Suppressor macrophage (primary cell): ENCODE results near the gene EPHB4.

Experiments
- DNase-seq, 4 experiments: peaks; one replicate each; pipeline ENCODE4 v3.0.0-alpha.2; 2020 to 2022

The EPHB4 gene

DNA sequence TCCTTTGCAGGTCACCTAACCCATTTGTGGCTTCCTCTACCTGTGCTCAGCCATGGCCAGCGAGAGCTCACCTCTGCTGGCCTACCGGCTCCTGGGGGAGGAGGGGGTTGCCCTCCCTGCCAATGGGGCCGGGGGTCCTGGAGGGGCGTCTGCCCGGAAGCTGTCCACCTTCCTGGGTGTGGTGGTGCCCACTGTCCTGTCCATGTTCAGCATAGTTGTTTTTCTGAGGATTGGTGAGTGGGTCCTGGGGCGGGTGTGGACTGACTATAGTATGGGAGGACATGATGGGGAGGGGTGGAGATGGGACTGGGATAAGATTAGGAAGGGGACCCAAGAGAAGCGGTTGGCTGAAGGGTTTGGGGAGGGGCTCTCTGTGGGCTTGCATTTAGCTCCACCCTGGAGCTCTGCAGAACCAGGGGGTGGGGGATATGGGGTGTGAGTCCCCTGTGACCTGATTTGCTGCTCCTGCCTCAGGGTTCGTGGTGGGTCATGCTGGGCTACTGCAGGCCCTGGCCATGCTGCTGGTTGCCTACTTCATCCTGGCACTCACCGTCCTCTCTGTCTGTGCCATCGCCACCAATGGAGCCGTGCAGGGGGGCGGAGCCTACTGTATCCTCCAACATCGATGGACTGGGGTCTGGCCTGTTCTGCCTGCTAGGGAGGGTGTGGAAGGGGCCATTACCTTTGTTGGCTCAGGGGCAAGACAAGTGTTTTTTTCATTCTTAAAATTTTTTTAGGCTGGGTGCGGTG, 27.0 kb upstream of the EPHB4 start:
- DNase-seq, result no peak

DNA sequence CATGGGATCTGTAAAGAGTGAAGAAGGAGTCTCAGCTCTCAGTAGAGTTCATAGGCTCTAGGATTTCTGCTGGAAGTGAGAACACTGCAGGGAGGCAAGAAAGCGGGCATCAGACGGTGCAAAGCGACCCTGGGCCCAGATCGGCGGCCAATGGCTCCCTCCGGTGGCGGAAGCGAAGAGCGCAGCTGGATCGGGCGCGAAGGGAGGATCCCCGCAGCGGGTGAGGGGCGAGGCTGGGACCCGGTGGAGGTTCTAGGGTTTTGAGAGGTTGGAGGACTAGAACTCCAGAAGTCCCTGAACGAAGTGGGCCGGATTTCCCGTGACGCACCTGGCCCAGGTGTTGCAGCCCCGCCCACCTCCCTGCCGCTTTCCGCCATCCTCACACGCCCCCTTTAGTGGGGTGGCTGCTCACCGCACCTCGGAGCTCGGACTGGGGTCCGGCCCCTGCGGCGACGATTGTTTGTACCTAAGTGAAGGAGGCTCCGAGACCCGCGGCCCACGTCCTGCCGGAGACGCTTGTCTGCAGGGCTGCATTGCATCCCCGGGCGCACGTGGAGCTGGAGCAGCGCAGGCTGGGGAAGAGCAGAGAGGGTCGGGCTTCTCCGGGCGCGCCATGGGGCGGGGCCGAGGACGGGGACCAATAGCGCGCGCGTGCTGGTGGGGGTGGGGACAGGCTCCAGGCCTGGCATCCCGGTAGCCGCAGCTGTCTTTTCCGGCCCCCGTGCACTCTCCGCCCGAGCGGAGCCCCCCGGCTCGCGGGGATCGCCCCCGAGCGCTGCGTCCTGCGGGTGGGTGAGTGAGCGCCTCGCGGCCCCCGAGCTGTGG, 24.9 kb upstream of the EPHB4 start, which contains the start of gene SLC12A9:
Gene SLC12A9 (plus strand): TSS at position 666 of the 825 bp plus-strand sequence. CDS start 1,485 bp downstream, outside the sequence.
- DNase-seq, result peak; percentile 93 to 98 (median 96)

DNA sequence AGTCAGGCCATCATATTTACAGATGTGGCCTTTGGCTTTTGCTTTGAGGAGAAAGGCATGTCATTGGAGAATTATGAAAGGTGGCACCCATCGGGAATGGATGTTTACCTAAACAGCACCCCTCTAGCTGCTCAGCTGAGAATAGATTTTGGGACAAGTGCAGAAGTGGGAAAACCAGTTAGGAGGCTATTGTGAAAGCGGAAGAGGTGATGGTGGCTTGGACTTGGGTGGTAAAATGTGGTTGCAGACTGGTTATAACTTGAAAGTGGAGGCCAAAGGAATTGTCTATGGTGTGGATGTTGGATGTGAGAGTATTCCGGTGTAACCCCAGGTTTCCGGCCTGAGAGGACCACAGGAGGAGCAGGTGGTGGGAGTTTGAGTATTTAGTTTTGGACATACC, 20.0 kb upstream of the EPHB4 start:
- DNase-seq, result no peak

DNA sequence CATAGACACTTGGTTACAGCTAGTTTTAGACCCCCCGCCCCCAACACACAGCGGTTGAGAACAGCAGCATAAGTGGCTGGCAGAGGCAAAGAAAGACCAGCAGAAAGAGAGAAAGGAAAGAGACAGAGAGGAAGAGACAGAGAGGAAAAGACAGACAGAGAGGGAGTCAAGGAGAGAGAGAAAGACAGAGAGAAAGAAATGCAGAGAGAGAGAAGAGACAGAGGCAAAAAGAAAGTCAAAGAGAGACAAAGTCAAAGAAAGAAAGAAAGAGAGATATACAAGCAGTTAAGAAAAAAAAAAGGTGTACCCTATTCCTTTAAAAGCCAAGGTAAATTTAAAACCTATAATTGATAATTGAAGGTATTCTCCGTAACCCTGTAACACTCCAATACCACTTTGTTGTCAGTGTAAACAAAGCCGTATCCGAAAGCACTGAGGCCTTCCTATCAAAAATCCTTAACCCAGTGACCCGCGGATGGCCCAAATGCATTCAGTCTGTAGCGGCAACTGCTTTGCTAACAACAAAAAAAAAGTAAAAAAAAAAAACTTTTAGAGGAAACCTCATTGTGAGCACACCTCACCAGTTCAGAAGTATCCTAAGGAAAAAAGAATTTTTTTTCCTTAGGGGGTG, 13.3 kb upstream of the EPHB4 start:
- no peak for DNase-seq

DNA sequence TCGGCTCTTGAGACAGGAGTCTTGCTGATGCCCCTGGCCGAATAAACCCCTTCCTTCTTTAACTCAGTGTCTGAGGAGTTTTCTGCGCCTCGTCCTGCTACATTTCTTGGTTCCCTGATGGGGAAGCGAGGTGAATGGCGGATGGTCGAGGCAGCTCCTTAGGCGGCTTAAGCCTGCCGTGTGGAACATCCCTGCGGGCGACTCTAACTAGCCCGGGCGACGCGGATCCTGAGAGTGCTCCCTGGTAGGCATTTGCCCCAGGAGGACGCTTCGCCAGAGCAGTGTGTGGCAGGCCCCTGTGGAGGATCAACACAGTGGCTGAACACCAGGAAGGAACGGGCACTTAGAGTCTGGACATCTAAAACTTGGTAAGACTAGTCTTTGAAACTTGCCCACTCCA, 12.0 kb upstream of the EPHB4 start:
- DNase-seq, result no peak

DNA sequence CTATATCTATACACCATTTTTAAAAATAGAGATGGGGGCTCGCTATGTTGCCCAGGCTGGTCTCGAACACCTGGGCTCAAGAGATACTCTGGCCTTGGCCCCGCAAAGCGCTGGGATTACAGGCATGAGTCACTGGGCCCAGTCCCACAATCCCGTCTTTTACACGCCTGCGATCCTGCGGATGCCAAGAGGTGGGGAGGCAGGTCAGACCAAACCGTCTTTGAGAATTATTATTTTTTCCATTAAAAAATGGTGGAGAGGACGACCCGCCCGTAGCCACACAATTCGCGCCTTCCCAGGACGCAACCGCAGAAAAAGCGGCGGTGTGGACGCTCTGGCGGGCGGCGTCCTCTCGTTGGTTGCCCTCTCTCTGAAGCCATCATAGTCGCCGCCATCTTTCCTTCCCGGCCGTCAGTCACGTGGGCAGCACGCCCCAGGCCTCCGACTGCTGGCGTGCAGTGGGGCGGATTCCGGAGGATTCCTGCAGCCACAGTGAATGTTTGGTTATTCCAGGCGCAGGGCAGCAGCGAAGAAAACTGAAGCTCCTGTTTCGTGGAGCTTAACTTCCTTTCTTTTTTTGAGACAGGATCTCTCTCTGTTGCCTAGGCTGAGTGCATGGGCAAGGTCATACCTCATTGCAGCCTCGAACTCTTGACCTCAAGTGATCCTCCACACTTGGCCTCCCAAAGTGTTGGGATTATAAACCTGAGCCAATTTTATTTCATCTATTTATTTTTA, 9.9 kb upstream of the EPHB4 start:
- peak; percentile 90 to 95 (median 92) for DNase-seq

DNA sequence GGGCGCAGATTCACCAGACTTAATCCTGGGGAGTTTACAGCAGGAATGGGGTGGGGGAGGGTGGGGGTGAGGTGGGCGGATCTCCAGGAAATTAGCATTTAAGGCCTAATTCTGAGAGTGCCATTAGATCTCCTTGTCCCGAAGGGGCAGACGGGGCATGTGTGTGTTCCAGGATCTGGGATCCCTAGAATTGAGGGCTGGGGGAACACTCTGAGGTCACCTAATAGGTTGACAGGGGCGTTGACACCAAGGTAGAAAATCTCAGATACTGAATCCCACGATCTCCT, 9.4 kb upstream of the EPHB4 start:
- DNase-seq, result no peak

DNA sequence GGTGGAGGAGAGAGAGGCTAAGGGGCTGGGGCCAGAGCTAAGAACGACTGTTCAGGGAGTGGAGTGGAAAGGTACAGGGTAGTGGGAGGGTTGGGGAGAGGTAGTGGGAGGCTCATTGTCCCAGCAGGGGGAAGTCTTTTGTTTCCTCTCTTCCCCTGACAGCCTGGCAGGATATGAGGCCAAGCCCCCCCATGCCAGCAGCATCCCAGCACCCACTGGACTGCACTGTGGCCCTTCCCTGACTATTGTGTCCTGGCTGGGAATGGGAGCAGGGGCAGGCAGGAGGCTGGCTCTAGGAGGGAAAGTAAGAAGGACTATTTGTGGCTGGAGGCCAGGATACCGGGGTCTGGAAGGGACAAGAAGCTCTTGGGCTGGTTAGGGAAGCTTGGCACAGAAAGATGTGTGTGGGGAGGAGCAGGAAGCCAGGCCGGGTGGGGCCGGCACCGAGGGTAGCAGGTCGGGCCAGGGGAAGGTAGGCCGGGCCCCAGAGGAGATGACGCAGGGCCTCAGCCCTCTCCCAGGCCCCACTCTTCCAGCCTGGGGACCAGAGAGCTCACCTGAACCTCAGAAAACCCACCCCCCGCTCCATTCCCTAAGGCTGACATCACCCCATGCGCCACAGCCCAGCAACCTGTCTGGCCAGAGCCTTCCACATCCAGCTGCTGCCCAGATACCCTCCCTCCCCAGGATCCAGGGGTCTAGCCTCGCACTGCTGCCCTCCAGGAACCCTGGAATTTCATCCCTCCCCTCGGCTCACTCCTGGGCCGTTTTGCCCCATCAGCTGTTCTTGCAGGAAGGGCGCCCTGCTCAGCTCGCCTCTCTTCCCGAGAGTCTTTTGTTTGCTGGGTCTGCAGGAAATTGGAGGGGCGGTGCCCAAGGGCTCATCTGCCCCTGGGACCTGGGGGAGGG, 8.8 kb upstream of the EPHB4 start:
- DNase-seq, result no peak

DNA sequence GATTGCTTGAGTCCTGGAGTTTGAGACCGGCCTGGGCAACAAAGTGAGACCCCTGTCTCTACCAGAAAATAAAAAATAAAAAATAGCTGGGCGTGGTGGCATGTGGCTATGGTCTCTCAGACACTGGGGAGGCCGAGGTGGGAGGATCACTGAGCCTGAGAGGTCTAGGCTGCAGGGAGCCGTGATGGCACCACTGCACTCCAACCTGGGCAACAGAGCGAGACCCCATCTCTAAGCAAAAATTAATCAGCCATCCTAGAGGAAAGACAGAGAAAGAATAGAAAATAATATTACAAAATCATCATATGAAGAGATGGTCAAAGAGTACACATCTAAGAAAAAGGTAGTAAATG, 4.9 kb upstream of the EPHB4 start:
- DNase-seq, result no peak

DNA sequence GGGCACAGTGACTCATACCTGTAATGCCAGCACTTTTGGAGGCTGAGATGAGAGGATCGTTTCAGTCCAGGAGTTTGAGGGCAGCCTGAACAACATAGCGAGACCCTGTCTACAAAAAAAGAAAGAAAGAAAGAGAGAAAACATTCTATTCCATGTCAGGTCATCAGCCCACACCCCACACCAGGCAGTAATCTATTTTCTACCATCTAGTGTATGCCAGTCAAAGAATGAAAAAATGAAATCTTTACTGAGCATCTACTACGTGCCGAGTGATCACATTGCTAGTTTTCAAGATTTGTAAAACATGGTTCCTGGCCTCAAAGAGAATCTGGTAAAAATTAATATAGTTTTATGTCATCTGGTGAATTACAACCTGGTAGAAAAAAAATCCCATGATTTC, 3.1 kb upstream of the EPHB4 start:
- DNase-seq, result no peak

DNA sequence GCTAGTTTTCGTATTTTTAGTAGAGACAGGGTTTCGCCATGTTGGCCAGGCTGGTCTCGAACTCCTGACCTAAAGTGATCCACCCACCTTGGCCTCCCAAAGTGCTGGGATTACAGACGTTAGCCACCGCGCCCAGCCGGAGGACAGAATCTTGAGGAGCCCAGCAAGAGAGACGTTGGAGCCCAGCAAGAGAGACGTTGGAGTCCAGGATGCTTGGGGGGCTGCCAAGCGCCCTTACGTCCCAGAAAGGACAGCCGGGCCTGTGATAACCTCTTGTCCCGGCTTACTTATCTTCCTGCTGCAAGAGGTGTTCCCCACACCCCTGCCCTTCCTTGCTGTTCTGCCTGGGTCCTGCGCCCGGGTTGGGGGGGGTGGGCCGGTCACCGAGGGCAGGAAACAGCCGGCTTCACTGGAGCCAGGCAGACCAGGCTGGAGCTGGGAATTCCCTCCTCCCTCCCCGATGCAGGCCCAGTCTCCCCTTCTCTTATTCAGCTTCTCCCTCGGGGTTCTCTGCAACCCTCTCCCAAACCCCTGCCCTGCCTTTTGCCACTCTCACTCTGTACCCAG, 1.9 kb upstream of the EPHB4 start:
- DNase-seq, result no peak

DNA sequence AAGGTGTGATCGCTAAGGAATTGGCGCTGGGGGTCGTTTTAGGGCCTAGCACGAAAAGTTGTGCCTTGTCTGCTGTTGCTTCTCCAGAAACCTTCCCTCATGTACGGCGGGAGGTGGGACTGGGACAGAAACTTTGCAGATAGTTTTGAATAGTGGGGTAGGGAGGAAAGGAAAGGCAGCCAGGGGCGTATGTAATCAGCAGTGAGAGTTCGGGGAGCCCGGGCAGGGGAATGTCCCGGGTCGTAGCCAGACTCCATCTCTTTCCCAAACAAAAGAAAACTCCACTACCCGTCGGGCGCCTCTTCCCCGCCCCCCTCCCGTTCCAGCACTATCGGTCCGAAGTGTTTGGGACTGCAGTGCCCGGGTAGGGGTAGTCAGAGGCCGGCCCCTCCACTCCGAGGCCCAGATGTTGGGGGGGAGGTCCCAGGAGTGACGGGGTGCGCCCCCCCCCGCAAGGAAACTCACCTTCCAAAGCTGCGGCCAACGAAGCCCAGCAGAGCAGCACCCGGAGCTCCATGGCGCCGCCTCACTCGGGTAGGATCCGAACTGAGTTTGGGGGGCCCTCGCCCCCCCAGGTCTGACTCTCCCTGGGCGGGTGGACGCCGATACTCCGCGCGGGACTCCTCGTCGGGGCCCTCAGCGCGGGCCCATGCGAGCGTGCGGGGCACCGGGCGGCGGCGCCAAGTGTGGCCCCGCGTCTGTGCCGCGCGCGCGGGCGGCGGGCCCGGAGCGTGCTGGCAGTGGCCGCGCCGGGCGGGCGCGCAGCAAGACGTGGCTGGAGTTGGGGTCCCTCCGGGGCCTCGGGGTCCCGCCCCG, 601 bp downstream of the EPHB4 start:
- peak in 1 of 4 experiments; percentile 40 for DNase-seq

DNA sequence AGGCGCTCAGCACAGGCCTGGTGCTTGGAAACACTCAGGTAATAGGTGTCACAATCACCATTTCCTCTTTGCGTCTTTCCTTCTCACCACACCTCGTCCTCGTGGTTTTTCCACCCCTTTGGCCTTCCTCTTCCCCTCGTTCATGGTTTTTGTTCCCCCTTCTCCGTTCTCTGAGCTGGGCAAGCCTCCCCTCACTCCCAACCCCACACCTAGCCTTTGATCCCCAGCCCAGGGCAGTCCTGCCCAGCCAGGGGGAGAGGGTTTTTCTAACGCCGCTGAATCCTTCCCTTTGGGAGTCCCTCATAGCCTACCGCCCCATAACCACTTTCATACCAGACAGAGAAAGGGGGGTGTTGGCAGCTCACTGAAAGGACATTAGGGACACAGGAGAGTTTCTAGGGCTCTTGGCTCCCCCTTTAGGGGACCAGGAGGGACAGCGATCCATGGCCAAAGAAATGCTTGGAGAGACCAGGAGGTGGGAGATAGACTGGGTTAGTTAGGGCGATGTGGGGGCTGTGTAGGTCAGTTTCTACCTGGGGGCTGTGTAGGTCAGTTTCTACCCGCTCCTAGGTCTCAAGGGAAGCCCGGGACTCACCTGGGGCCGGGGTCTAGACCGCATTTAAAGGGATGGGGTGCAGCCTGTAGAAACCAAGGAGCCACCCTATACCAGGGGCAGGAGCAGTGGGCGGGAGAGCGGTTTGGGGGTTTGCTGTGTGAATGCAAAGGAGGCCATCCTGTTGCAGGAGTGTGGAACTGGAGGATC, 1.4 kb downstream of the EPHB4 start:
- peak in 2 of 4 experiments; percentile 20 to 21 for DNase-seq

DNA sequence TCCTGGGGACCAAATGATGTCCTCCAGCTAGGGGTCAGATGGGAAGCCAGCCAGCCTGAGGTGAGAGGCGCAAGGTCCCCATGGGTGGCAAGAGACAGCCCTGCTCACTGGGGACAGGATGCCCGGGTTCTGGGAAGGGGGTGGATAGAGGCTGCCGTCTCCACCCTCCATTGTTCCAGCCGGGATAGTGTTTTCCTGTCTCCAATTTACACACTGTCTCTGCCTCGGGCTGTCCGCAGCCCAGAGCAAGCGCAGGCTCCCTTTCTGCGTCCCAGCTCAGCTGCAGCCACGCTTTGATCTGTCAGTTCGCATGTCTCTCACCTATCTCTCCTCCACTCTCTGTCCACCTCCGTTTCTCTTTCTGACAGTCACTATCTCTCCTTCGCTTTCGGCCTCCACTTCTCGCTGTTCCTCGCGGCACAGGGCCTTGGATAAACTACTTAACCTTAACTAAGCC, 2.1 kb downstream of the EPHB4 start:
- no peak for DNase-seq

DNA sequence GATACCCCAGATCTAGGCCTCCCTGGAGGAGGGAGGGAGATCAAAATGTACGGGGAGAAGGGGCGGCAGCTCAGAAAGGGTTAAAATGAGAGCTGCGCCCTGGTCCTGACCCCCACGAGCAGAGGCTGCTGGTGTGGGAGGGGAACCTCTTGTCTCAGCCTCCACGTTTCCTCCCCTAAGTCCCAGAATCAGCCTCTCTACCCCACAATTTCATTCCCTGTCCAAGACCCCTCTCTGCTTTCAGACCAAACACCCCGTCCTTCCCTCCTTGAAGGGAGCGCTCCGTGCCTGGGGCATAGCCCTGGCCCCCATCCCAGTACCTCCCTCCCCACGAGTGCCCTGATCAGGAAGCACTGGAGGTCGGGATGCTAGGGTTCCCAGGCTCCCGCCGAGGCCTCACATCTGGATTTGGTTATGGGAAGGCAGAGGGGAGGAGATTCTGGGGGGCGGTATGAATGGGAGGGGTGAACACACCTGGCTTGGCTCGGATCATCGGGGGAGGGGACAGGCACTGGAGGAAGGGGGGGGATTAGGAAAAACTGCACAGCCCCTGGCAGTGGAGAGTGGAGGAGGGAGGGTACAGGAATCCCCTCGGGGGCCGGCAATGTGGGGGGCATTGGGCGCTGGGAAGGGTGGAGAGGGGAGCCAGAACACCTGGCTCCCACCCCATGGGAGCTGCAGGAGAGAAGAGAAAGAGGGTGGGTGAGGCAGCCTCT, 2.7 kb downstream of the EPHB4 start:
- DNase-seq, result no peak

DNA sequence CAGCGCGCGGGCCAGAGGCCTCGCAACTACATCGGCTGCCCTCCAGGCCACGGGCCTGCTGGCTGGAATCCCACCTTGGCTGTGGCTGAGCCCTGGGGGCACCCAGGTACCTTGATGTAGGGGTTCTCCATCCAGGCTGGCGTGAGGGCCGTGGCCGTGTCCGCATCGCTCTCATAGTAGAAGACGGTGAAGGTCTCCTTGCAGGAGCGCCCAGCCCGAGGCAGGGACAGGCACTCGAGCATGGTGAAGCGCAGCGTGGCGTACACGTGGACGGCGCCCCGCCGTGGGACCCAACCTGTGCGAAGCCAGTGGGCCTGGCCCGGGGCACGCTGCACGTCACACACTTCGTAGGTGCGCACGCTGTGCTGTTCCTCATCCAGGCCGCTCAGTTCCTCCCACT, 3.8 kb downstream of the EPHB4 start:
- DNase-seq, result no peak

DNA sequence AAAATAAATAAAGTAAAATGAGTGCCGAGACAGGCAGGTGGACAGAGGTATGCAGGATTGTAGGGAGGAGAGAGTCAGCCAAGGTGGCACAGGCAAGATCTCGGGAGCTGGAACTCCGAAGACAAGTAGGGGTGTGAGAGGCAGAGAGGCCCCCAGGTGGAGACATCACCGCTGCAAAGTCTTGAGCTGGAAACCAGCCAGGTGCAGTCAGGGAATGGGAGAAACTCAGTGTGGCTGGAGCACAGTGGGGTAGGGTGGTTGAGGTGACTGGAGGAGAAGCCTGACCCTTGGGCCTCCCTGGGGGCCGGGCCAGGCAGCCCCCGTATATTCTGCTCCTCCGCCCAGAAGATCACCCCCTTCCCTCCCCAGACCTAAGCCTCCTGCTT, 4.2 kb downstream of the EPHB4 start:
- DNase-seq, result no peak

DNA sequence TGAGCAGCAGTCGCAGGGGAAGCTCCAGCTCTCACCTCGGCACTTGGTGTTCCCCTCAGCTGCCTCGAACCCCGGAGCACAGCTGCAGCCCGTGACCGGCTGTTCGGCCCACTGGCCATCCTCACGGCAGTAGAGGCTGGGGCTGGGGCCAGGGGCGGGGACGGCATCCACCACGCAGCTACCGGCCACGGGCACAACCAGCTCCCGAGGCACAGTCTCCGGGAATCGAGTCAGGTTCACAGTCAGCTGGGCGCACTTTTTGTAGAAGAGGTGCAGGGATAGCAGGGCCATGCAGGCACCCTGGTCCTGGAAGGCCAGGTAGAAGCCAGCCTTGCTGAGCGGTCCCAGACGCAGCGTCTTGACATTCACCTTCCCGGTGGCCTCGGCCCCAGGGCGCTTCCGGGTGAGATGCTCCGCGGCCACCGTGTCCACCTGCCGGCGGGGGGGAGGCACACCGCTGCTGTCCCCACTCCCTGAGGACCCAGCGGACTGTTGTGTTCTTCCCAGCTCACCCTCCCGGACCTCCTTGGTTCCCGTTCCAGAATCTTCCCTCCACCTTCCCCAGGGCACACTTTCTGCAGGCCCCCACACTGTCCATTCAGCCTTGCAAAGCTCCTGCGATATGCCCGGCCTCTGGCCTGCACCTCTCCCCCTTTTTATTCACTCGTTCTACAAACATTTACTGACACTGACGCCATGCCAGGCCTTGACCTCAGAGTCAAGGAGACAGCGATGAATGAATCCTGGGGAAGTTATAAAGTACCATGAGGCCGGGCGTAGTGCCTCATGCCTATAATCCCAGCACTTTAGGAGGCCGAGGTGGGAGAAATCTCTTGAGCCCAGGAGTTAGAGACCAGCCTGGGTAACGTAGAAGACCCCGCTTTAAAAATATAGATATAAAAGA, 4.8 kb downstream of the EPHB4 start:
- no peak for DNase-seq
